NOMO-1 treated with DMSO at 0.1 percent for 48 hours (cell line): ENCODE data around the gene SHB.

Experiments used
- DNase-seq: peaks from one replicate; lab custom pipeline; 2025; ENCODE audit not compliant: unreplicated experiment; lab: John Stamatoyannopoulos, UW

Gene SHB

GRCh38 chr9:37938121-37938891, 130.7 kb downstream of the SHB start:
- no peak for DNase-seq

- no peak for DNase-seq
These were observed 131.7 kb downstream of the SHB start for GRCh38 chr9:37937366-37937765.

DNA sequence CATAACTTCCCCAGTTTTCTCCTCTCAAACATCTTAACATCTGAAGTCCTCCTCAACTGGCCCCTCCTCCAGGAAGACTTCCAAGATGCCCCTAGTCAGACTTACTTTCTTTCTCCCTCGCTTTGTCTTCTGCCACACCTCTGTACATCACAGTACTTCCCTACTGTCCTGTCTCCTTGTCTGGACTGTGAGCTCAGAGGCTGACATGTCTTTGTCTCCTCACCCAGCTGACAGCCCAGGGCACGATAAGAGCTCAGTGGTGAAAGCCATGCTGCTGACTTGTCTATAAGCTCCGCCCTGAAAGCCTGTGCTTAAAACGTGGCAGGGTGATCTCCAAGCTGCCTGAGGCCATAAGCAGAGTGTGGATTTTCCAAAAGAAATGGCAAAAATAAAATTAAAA, 132.1 kb downstream of the SHB start:
- no peak for DNase-seq

DNA sequence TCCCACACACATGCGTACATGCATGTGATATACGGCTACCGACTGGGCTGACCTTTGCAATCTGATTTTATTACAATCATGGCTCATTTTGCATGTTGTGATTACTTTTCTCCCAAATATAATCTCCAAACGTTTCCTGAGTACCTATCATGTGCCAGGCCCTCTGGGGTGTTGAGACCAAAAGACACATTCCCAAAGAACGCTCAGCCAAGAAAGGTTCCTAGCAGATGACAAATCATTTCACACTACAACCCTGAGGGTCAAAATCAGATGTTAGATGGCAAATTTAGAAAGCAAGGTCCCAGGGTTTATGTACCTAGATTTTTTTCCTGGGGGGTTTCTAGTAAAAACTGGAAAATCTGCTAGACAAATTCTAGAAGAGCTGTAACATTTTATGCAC, 132.7 kb downstream of the SHB start:
- no peak for DNase-seq

- DNase-seq, result no peak
These were observed 133.9 kb downstream of the SHB start for GRCh38 chr9:37935096-37935495.

DNA sequence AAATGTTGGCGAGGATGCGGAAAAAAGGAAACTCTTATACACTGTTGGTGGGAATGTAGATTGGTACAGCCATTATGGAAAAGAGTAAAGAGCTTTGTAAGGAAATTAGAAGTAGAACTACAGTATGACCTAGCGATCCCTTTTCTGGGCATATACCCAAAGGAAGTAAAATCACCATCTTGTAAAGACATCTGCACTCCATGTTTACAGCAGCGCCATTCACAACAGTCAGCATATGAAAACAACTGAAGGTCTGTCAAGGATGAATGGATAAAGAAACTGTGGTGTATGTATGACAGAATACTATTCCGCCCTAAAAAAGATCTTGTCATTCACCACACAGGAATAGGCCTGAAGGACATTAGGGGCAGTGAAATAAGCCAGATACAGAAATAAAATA, 137.4 kb downstream of the SHB start:
- DNase-seq, result no peak

DNA sequence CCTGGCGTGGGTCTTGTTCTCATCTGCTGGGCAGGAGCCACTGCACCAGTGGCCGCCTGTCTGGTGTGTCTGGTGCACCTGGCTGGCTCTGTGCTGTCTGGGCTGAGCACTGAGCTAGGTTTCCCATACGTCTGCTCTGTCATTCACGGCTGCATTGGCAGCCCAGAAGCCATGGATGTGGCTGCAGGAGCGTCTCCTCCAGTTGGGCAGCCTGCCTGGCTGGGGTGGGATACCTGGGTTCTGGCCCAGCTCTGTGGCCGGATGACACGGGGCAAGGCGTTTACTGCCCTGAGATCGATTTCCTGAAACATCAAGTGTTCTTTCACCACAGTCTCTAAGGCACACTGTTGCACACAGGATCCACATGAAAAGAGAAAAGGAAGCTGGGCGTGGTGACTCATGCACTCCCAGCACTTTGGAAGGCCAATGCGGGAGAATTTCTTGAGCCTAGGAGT, 139.6 kb downstream of the SHB start:
- DNase-seq, result no peak

DNA sequence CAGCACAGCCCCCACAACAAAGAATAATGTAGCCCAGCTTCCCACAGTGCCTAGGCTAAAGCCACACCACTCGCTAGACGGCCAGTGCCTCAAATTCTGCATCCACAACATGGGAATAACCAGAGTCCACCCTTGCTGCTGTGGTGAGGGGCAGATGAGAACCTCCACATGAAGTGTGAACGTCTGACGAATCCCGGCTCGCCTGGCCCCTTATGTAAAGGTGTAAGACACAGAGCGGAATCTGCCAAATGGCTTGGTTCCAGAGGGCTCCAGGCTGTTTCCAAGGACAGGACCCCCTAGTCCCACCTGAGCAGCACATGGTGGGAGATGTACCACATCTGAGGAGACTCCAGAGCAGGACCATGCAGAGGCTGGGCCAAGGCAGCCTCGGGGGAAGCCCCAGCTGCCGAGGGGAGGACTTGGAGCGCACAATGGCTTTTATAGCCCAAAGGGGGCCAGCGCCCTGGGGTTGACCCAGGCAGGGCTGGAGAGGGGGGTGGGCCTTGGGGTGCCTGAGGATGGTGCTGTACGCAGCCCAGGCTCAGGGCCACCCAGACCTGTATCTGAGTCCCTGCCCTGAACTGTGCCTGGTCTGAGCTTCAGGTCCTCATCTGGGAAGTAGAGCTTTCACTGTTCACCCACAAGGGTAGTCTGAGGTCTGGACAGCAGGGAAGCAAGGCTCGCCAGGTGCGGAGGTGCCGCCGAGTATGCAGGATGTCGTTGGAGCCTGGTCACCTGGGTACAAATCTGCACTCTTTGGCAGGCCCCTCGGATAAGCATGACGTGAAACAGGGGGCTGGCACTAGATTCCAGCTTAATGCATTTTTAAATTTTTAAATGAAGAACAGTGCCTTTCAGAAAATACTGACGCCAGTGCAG, 140.2 kb downstream of the SHB start:
- no peak for DNase-seq

DNA sequence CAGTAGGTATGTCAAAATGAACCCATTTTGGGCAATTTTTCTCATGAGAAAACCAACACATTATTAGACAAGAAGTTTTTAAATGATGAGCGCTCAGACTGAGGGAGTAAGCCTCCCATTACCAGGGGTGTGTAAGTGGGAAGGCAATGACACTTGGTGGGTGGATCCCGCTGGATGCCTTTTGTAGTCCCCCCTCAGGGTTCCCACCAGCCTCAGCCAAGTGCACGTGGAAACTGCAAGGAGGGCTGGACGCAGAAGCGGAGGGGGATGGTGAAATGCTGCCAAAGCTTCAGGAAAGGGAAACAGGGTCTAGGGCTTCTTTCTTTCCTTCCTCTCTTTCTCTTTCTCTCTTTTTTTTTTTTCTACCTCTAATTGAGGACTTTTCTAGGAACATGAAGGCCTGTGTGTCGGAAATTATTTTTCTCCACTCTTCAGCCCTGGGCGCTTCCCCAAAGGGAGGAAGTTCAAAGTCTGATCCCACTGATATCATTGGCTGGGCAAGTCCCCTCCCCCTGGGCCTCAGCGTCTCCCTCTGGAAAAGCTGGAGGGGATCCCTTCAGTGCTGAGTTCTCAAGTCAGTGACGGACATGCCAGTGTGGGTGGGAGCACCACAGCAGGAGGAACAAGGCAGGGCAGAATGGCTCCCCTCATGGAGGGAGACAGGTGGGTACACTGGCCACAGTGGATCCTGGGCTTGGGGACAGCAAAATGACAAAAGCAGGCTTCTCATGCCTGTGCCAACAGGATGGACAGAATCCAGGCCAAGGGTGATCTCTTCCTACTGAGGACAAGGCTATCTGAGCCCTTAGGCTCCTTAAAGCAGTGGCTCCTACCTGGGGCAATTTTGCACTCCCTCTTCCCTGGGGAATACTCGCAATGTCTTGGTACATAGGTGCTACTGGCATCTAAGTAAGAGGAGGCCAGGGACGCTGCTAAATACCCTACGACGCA, 141.2 kb downstream of the SHB start:
- DNase-seq, result no peak

DNA sequence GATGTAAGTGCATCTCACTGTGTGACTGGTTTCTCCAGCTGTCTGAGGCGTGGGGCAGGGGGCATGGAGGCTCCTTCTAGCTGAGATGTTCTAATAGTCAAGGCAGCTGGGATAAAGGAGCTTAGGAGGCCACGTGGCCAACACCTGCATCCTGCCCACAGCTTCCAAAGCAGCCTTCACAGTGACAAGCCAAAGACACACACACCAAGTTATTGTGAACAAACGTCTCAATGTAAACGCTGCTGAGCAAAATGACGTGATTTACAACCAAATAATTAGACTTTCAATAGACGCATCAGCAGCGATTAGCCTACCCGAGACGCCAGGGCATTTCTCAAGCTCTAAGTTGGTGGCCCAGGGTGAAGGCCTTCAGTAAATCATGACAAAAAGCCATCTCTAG, 141.9 kb downstream of the SHB start:
- no peak for DNase-seq

GRCh38 chr9:37926737-37927118, 142.3 kb downstream of the SHB start:
- DNase-seq, result no peak

GRCh38 chr9:37925786-37926736, 143.0 kb downstream of the SHB start:
- DNase-seq, result peak; percentile 33

GRCh38 chr9:37925006-37925405, 144.0 kb downstream of the SHB start:
- DNase-seq, result no peak

DNA sequence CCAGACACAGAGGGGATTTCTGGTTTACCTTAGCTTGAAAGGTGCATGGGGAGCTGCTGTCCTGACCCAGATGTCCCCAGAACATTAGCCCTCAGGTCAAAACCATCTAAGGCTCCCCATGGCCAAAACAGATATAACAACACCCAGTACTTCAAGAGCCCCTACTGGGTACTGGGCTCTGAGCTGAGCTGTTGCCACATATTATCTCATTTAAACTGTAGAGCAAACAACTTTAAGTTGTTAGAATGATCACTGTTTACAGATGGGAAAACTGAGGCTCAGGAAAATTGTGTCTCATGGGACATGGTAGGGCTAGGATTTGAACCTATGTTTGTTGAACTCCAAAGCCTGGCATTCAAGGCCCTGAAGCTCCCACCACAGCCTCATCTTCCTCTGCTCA, 144.5 kb downstream of the SHB start:
- DNase-seq, result no peak

GRCh38 chr9:37923796-37924427, 145.1 kb downstream of the SHB start:
- no peak for DNase-seq

GRCh38 chr9:37923118-37923795, 145.8 kb downstream of the SHB start:
- DNase-seq, result no peak

DNA sequence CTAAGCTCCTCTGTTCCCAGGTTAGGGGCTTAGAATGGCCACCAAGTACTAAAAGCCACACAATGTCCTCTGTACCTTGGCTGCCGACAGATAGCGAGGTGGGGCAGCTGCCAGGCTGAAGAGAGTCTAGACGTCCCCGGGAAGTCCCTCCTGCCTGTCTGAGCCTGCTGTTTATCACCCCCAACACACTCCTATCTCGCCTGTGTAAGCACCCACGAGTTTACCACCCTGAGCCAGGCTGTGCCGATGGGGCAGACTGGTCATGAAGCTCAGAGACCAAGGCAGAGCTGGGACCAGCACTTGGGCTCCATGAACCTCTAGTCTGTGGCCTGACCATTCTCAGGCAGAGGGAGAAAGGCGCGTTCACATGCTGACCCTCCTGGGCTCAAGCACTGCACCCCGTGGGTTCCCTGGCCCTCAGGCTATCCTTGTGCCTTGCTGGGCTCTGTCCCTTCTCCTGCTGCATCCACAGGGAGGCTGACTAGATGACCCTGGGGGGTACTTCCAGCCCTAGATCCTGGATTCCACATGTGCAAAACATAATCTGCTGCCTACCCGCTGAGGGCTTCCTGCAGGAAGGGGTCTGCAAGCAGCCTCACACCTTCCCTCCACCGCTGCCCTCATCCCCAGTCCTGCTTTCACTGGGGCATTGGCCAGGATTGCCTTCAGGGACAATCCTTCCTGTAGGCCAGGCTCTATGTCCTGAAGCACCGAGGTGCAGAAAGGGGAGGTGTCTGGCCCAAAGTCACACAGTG, 146.5 kb downstream of the SHB start:
- no peak for DNase-seq

GRCh38 chr9:37921546-37922300, 147.3 kb downstream of the SHB start:
- no peak for DNase-seq
